H1 (cell line): ENCODE data around the gene ABCC2. TPM values are rescaled to one million over a fixed set of nuclear protein-coding genes. Genes with fewer than 3 reads are reported as not detected.

Source experiments
- CHD2 ChIP-seq: IDR thresholded peaks from 2 replicates; pipeline ENCODE4 v1.6.1; 2012; ENCODE audit warnings: low read length, improper control_type of control experiment
- polyA plus RNA-seq, 7 experiments: library from polyadenylated mRNA; depleted of rRNA in 3 of 7; stranded (reverse) in 5 of 7; unstranded in 2 of 7; fragments of >200 nt in 5 of 7; fragments of 200-250 nt in 2 of 7; gene quantifications; 1 replicate in 5 of 7; 2 replicates in 1 of 7; 4 replicates in 1 of 7; pipeline versions ENCODE4 v1.2.1 to v1.2.3, GENCODE V29; 2011 to 2013; ENCODE audit warnings: missing spikeins in 2 of 7, mixed read lengths in 2 of 7
- total RNA-seq: library from RNA; stranded (reverse); fragmentation: NEBNext Ultra II Directional; extraction: Animal tissue kit (Norgen Biotek cat#: 25700); gene quantifications from 2 replicates; pipeline ENCODE4 v1.2.1, GENCODE V29; 2021

ABCC2 gene
- total and polyA plus RNA-seq, 2 of the 8 experiments (the other 6 are each of a cell fraction or from before 2014, with no cell fraction given): 0.74 to 1.1 TPM

- TF ChIP-seq CHD2: no peak
Measured at GRCh38 chr10:99881371-99881770, 98.9 kb downstream of the ABCC2 start (continued).
